Transverse colon (tissue), 4 donors: ENCODE results near the gene DNAH5. TPM values are rescaled to one million over a fixed set of nuclear protein-coding genes. Genes with fewer than 3 reads are reported as not detected.

Experiments
- DNase-seq: peaks from one replicate; pipeline ENCODE4 v3.0.0-alpha.2; 2019
- H3K27ac ChIP-seq, 4 donors: fragments of 200-600 bp; sonication (generic); 2 replicates each; pipeline ENCODE4 v1.5.1; 2016 to 2018; ENCODE audit warnings: inconsistent platforms in 4 of 4
- H3K27me3 ChIP-seq: fragments of 200-600 bp; sonication (generic); 2 replicates; pipeline ENCODE4 v1.5.1; 2017; ENCODE audit warnings: inconsistent platforms
- H3K36me3 ChIP-seq, 4 donors: fragments of 200-600 bp; sonication (generic); 2 replicates each; pipeline ENCODE4 v1.5.1; 2017 to 2019; ENCODE audit warnings: inconsistent platforms in 4 of 4
- H3K4me1 ChIP-seq, 4 donors: fragments of 200-600 bp; sonication (generic); 2 replicates each; pipeline ENCODE4 v1.5.1; 2017 to 2020; ENCODE audit warnings: inconsistent platforms in 4 of 4
- H3K4me3 ChIP-seq, 4 donors: fragments of 200-600 bp; sonication (generic); 1 replicate in 1 of 4; 2 replicates in 3 of 4; pipeline versions ENCODE4 v1.5.1 to v1.6.1; 2017 to 2019; ENCODE audit warnings: inconsistent platforms in 4 of 4
- H3K9me3 ChIP-seq, 2 donors: fragments of 200-600 bp; sonication (generic); 2 replicates each; pipeline ENCODE4 v1.5.1; 2017 to 2019; ENCODE audit warnings: inconsistent platforms in 2 of 2
- CTCF ChIP-seq, 5 experiments: fragments of 200-600 bp in 3 of 5; fragments of 450-650 bp in 2 of 5; sonication (generic) in 3 of 5; IDR thresholded peaks; 1 replicate in 2 of 5; 2 replicates in 3 of 5; pipeline ENCODE4 v1.5.1; 2016 to 2017; ENCODE audit warnings: antibody characterized with exemption in 5 of 5, inconsistent platforms in 3 of 5, mild to moderate bottlenecking in 2 of 5, moderate library complexity in 1 of 5
- EP300 ChIP-seq: sonication (generic); formaldehyde crosslinking; IDR thresholded peaks from one replicate; pipeline ENCODE4 v1.6.1; 2017; ENCODE audit warnings: antibody characterized with exemption, low read depth
- POLR2A ChIP-seq: fragments of 450-650 bp; IDR thresholded peaks from one replicate; pipeline ENCODE4 v1.6.1; 2016; ENCODE audit warnings: antibody characterized with exemption, mild to moderate bottlenecking, moderate library complexity
- POLR2AphosphoS5 ChIP-seq, 3 donors: sonication (generic); formaldehyde crosslinking; IDR thresholded peaks; one replicate each; pipeline ENCODE4 v1.6.1; 2016; ENCODE audit warnings: antibody characterized with exemption in 3 of 3
- WGBS, 2 donors: methylation state at CpG; one replicate each; pipeline ENCODE4 v1.1.5; 2018; ENCODE audit warnings: low coverage in 1 of 2; 5-methylcytosine and 5-hydroxymethylcytosine counted together
- in situ Hi-C, 4 donors: fragments of 200-750 bp; cut with MboI; loops; one replicate each; pipeline versions ENCODE4 v1.15.0 to v1.15.1; 2017; ENCODE audit warnings: low sequenced_read_pairs in 3 of 4, low pct_ligation_motif_present in 1 of 4, low pct_unique_long_range_greater_than_20kb in 1 of 4
- intact Hi-C: fragments of 100-400 bp; cut with DNase I; formaldehyde crosslinking; loops from one replicate; pipeline ENCODE4 v1.15.1; 2023; ENCODE audit warnings: low total_unique reads
- total RNA-seq, 4 donors: library from RNA; depleted of rRNA; stranded (reverse); fragments of >200 nt; gene quantifications; one replicate each; pipeline ENCODE4 v1.1.0, GENCODE V29; 2016

Gene DNAH5
- total RNA-seq, 4 donors from 2014 or later, result 0.20 to 1.5 (median 0.53) TPM

GRCh38 chr5:13859270-13860065 lies 85.0 kb downstream of the DNAH5 start:
- Histone ChIP-seq H3K9me3 (no peaks in the 10 kb centered on the region), H3K4me3 (no peak overlapping the region), H3K4me1 (no peaks in the 10 kb centered on the region), H3K27ac (no peak overlapping the region), H3K36me3 (no peaks in the 10 kb centered on the region), H3K27me3 (no peaks in the 10 kb centered on the region)
- no peak for DNase-seq
- in situ Hi-C loops, result no loop called here
- no peak for TF ChIP-seq CTCF (IDR thresholded peaks at IDR 0.05)
- no peak for TF ChIP-seq POLR2AphosphoS5 (IDR thresholded peaks at IDR 0.05)
- 76 to 81% methylated on average over 4 to 5 of the region's 5 CpGs for WGBS, 2 donors
- intact Hi-C loops, result no loop called here

- Histone ChIP-seq H3K27me3 (no peaks in the 10 kb centered on the region), H3K27ac (no peak overlapping the region), H3K9me3 (no peaks in the 10 kb centered on the region), H3K36me3 (no peaks in the 10 kb centered on the region), H3K4me1 (no peaks in the 10 kb centered on the region), H3K4me3 (no peak overlapping the region)
- no peak for DNase-seq
- WGBS, 2 donors, result 72 to 91% methylated on average over 5 to 6 of the region's 6 CpGs
- TF ChIP-seq EP300, result no peak
- no peak for TF ChIP-seq POLR2A
- no peak for TF ChIP-seq CTCF (IDR thresholded peaks at IDR 0.05)
- TF ChIP-seq POLR2AphosphoS5 (IDR thresholded peaks at IDR 0.05), result no peak
- intact Hi-C loops, result no loop called here
- in situ Hi-C loops, result no loop called here
These were observed 101.2 kb downstream of the DNAH5 start for GRCh38 chr5:13843175-13843846.

- intact Hi-C loops, result no loop called here
- no peak for DNase-seq
- Histone ChIP-seq H3K36me3 (no peaks in the 10 kb centered on the region), H3K9me3 (no peaks in the 10 kb centered on the region), H3K4me1 (no peaks in the 10 kb centered on the region), H3K4me3 (no peak overlapping the region), H3K27ac (no peak overlapping the region), H3K27me3 (no peaks in the 10 kb centered on the region)
- in situ Hi-C loops, result no loop called here
- 42 to 64% methylated on average over 2 to 3 of the region's 3 CpGs for WGBS, 2 donors
- TF ChIP-seq POLR2A, result no peak
- no peak for TF ChIP-seq POLR2AphosphoS5 (IDR thresholded peaks at IDR 0.05)
- no peak for TF ChIP-seq CTCF (IDR thresholded peaks at IDR 0.05)
- TF ChIP-seq EP300, result no peak
These were observed 111.0 kb downstream of the DNAH5 start for GRCh38 chr5:13833440-13833839.

- no peak overlapping the region for H3K27ac ChIP-seq
- 26 to 42% methylated on average over 2 to 3 of the region's 3 CpGs for WGBS, 2 donors
- in situ Hi-C loops, result no loop called here
- DNase-seq, result no peak
- TF ChIP-seq POLR2A (no peak), POLR2AphosphoS5 (IDR thresholded peaks at IDR 0.05) (no peak), EP300 (no peak), CTCF (IDR thresholded peaks at IDR 0.05) (no peak)
- H3K9me3 ChIP-seq, result no peaks in the 10 kb centered on the region
- no peaks in the 10 kb centered on the region for H3K36me3 ChIP-seq
- H3K27me3 ChIP-seq, result no peaks in the 10 kb centered on the region
- no peaks in the 10 kb centered on the region for H3K4me1 ChIP-seq
- intact Hi-C loops, result no loop called here
- H3K4me3 ChIP-seq, result no peak overlapping the region
These were observed 113.1 kb downstream of the DNAH5 start for GRCh38 chr5:13831351-13831750.
